Activated CD4-positive, alpha-beta T cell treated with anti-CD3 and anti-CD28 coated beads for 4 hours (primary cell): ENCODE measurements around the gene NBDY.
"Not testable (repeated sequence)": the region's sequence is repeated elsewhere in the genome, so short reads cannot be mapped to it uniquely, and the experiment has no call there.

Source experiments
- DNase-seq, 2 donors: peaks; one replicate each; pipeline ENCODE4 v3.0.0-alpha.2; 2020

Gene NBDY

GRCh38 chrX:56729152-56729850, at the start of gene NBDY:
TSS of gene NBDY (plus strand) at chrX:56729243. CDS start at chrX:56729354, 111 bp downstream.
- DNase-seq: peak; percentile 13 to 21

GRCh38 chrX:56704530-56704929, 24.5 kb upstream of the NBDY start:
- not testable (repeated sequence) for DNase-seq

- peak in 1 of 2 donors; percentile 12 for DNase-seq
These were observed 2.4 kb upstream of the NBDY start for GRCh38 chrX:56726605-56727004.

GRCh38 chrX:56727531-56727930, 1.5 kb upstream of the NBDY start:
- no peak for DNase-seq

- DNase-seq: no peak
These were observed 722 bp upstream of the NBDY start for GRCh38 chrX:56728321-56728720.

- peak; percentile 27 to 43 for DNase-seq
These were observed 291 bp upstream of the NBDY start for GRCh38 chrX:56728752-56729151.

GRCh38 chrX:56733459-56734046, 4.5 kb downstream of the NBDY start:
- DNase-seq: peak; percentile 52 to 68

GRCh38 chrX:56736219-56736618, 7.2 kb downstream of the NBDY start:
- DNase-seq: no peak

GRCh38 chrX:56738670-56739069, 9.6 kb downstream of the NBDY start:
- no peak for DNase-seq

- no peak for DNase-seq
These were observed 16.0 kb downstream of the NBDY start for GRCh38 chrX:56744996-56745395.

GRCh38 chrX:56746996-56747395, 18.0 kb downstream of the NBDY start:
- DNase-seq: no peak

GRCh38 chrX:56751071-56751470, 22.0 kb downstream of the NBDY start:
- DNase-seq: no peak

GRCh38 chrX:56757327-56757726, 28.3 kb downstream of the NBDY start:
- DNase-seq: no peak

GRCh38 chrX:56758456-56758855, 29.4 kb downstream of the NBDY start:
- DNase-seq: no peak

GRCh38 chrX:56759736-56760409, 30.8 kb downstream of the NBDY start:
- no peak for DNase-seq

GRCh38 chrX:56760410-56761124, 31.5 kb downstream of the NBDY start:
- not testable (repeated sequence) for DNase-seq

- DNase-seq: no peak
These were observed 32.1 kb downstream of the NBDY start for GRCh38 chrX:56761167-56761566.

GRCh38 chrX:56762220-56762619, 33.2 kb downstream of the NBDY start:
- no peak for DNase-seq

GRCh38 chrX:56762707-56763555, 33.9 kb downstream of the NBDY start:
- DNase-seq: no peak

GRCh38 chrX:56763556-56764152, 34.6 kb downstream of the NBDY start:
- peak in 1 of 2 donors; percentile 85 for DNase-seq

- peak; percentile 61 to 88 for DNase-seq
These were observed 35.3 kb downstream of the NBDY start for GRCh38 chrX:56764153-56764974.
